ENCODE data around the gene TMEM154. TPM values are rescaled to one million over a fixed set of nuclear protein-coding genes. Genes with fewer than 3 reads are reported as not detected.
"Not testable (repeated sequence)": the region's sequence is repeated elsewhere in the genome, so short reads cannot be mapped to it uniquely, and the experiment has no call there.

The TMEM154 gene
- total and polyA plus RNA-seq, 7 experiments from 2014 or later = 21.3 to 46.8 (median 36.9) TPM

GRCh38 chr4:152664067-152664378, 15.8 kb downstream of the TMEM154 start:
- H3K4me3 ChIP-seq (ENCODE audit: low read length); H3K27me3 ChIP-seq (ENCODE audit: control insufficient read depth in 2 of 2, insufficient read depth in 2 of 2, low read length in 2 of 2); DNase-seq; ATAC-seq; H3K27ac ChIP-seq (ENCODE audit: low read depth, low read length); H3K36me3 ChIP-seq (ENCODE audit: control insufficient read depth in 2 of 3, insufficient read depth in 3 of 3, low read length in 3 of 3); H3K27me3 Mint-ChIP-seq; H3K9me3 ChIP-seq (ENCODE audit: control insufficient read depth in 2 of 3, low read length in 3 of 3); H3K4me1 ChIP-seq (ENCODE audit: control insufficient read depth in 2 of 2, insufficient read depth in 2 of 2, low read length in 2 of 2): not testable (repeated sequence)
- intact Hi-C loops (cut with micrococcal nuclease) = loop anchor here in 1 of 2 donors (2.0 kb wide), 1 partner anchor 15 kb away; the partner anchor contains the start of gene TMEM154
- Mint-ChIP-seq H3K9me3 (peaks cover 0 to 24% (median 7%) of the 10 kb centered on the region in 11 donors), H3K27ac (peak overlapping the region in 3 of 9 donors; percentile 34 to 61 (median 48)), H3K36me3 (peaks cover 17 to 62% (median 44%) of the 10 kb centered on the region in 5 donors), H3K4me3 (peak overlapping the region in 1 of 10 donors; percentile 19), H3K4me1 (peaks cover 27 to 51% (median 45%) of the 10 kb centered on the region in 7 donors)
- POLR2A ChIA-PET = interaction anchor here (1.6 kb wide), 1 partner anchor 16 kb away, joined by 4 read pairs; the partner anchor contains the start of gene TMEM154
- CTCF ChIA-PET = interaction anchor here (1.5 kb wide), 1 partner anchor 24 kb away, joined by 3 read pairs; no protein-coding TSS in a partner anchor

GRCh38 chr4:152663203-152664066, 16.4 kb downstream of the TMEM154 start:
- Histone ChIP-seq H3K27ac (ENCODE audit: low read depth, low read length) (no peak overlapping the region), H3K9me3 (ENCODE audit: control insufficient read depth in 2 of 3, low read length in 3 of 3) (no peaks in the 10 kb centered on the region), H3K36me3 (ENCODE audit: control insufficient read depth in 2 of 3, insufficient read depth in 3 of 3, low read length in 3 of 3) (no peaks in the 10 kb centered on the region), H3K27me3 (ENCODE audit: control insufficient read depth in 2 of 2, insufficient read depth in 2 of 2, low read length in 2 of 2) (no peaks in the 10 kb centered on the region), H3K4me3 (ENCODE audit: low read length) (no peak overlapping the region), H3K4me1 (ENCODE audit: control insufficient read depth in 2 of 2, insufficient read depth in 2 of 2, low read length in 2 of 2) (peaks cover 0 to 4% of the 10 kb centered on the region in 2 donors)
- no peak for DNase-seq
- ChIA-PET CTCF (interaction anchor here (1.5 kb wide), 1 partner anchor 23 kb away, joined by 3 read pairs; no protein-coding TSS in a partner anchor), POLR2A (interaction anchor here (1.6 kb wide), 1 partner anchor 16 kb away, joined by 4 read pairs; the partner anchor contains the start of gene TMEM154)
- H3K27ac Mint-ChIP-seq = peak overlapping the region in 6 of 9 donors; percentile 27 to 82 (median 41)
- intact Hi-C loops (cut with micrococcal nuclease) = loop anchor here in 1 of 2 donors (2.0 kb wide), 1 partner anchor 15 kb away; the partner anchor contains the start of gene TMEM154
- peak; percentile 68 for ATAC-seq
- peaks cover 27 to 51% (median 42%) of the 10 kb centered on the region in 7 donors for H3K4me1 Mint-ChIP-seq
- no peaks in the 10 kb centered on the region for H3K27me3 Mint-ChIP-seq
- peak overlapping the region in 2 of 10 donors; percentile 16 to 46 for H3K4me3 Mint-ChIP-seq
- H3K36me3 Mint-ChIP-seq = peaks cover 17 to 67% (median 47%) of the 10 kb centered on the region in 5 donors
- peaks cover 0 to 30% (median 12%) of the 10 kb centered on the region in 11 donors for H3K9me3 Mint-ChIP-seq

- no peaks in the 10 kb centered on the region for H3K27me3 Mint-ChIP-seq
- no peak overlapping the region for H3K4me3 ChIP-seq (ENCODE audit: low read length)
- H3K4me1 ChIP-seq (ENCODE audit: control insufficient read depth in 2 of 2, insufficient read depth in 2 of 2, low read length in 2 of 2) = peaks cover 0 to 4% of the 10 kb centered on the region in 2 donors
- no peaks in the 10 kb centered on the region for H3K36me3 ChIP-seq (ENCODE audit: control insufficient read depth in 2 of 3, insufficient read depth in 3 of 3, low read length in 3 of 3)
- ATAC-seq (no peak), DNase-seq (no peak)
- peak overlapping the region in 1 of 10 donors; percentile 55 for H3K4me3 Mint-ChIP-seq
- intact Hi-C loops (cut with micrococcal nuclease) = no loop called here
- peaks cover 7 to 47% (median 29%) of the 10 kb centered on the region in 11 donors for H3K9me3 Mint-ChIP-seq
- H3K27ac Mint-ChIP-seq = peak overlapping the region in 5 of 9 donors; percentile 12 to 74 (median 44)
- H3K9me3 ChIP-seq (ENCODE audit: control insufficient read depth in 2 of 3, low read length in 3 of 3) = peaks cover 0 to 9% (median 8%) of the 10 kb centered on the region in 3 experiments
- no peak overlapping the region for H3K27ac ChIP-seq (ENCODE audit: low read depth, low read length)
- no peaks in the 10 kb centered on the region for H3K27me3 ChIP-seq (ENCODE audit: control insufficient read depth in 2 of 2, insufficient read depth in 2 of 2, low read length in 2 of 2)
- ChIA-PET CTCF (interaction anchor here (0.6 kb wide), 1 partner anchor 36 kb away, joined by 3 read pairs; no protein-coding TSS in a partner anchor), POLR2A (interaction anchor here (0.6 kb wide), 1 partner anchor 55 kb away, joined by 4 read pairs; no protein-coding TSS in a partner anchor)
- peaks cover 26 to 44% (median 34%) of the 10 kb centered on the region in 7 donors for H3K4me1 Mint-ChIP-seq
- peaks cover 32 to 76% (median 64%) of the 10 kb centered on the region in 5 donors for H3K36me3 Mint-ChIP-seq
Observed at GRCh38 chr4:152661649-152662048, 18.1 kb downstream of the TMEM154 start.

GRCh38 chr4:152660526-152660925, 19.3 kb downstream of the TMEM154 start:
- ChIA-PET POLR2A (no interaction called here), CTCF (no interaction called here)
- Mint-ChIP-seq H3K36me3 (peaks cover 33 to 83% (median 65%) of the 10 kb centered on the region in 5 donors), H3K9me3 (peaks cover 8 to 56% (median 30%) of the 10 kb centered on the region in 11 donors), H3K4me1 (peaks cover 32 to 46% (median 38%) of the 10 kb centered on the region in 7 donors), H3K27ac (no peak overlapping the region), H3K4me3 (no peak overlapping the region), H3K27me3 (no peaks in the 10 kb centered on the region)
- Histone ChIP-seq H3K27me3 (ENCODE audit: control insufficient read depth in 2 of 2, insufficient read depth in 2 of 2, low read length in 2 of 2) (no peaks in the 10 kb centered on the region), H3K36me3 (ENCODE audit: control insufficient read depth in 2 of 3, insufficient read depth in 3 of 3, low read length in 3 of 3) (no peaks in the 10 kb centered on the region), H3K27ac (ENCODE audit: low read depth, low read length) (no peak overlapping the region), H3K4me1 (ENCODE audit: control insufficient read depth in 2 of 2, insufficient read depth in 2 of 2, low read length in 2 of 2) (peaks cover 0 to 4% of the 10 kb centered on the region in 2 donors), H3K9me3 (ENCODE audit: control insufficient read depth in 2 of 3, low read length in 3 of 3) (peaks cover 0 to 12% (median 9%) of the 10 kb centered on the region in 3 experiments), H3K4me3 (ENCODE audit: low read length) (no peak overlapping the region)
- intact Hi-C loops (cut with micrococcal nuclease) = no loop called here
- ATAC-seq (no peak), DNase-seq (no peak)

- H3K36me3 Mint-ChIP-seq = peaks cover 35 to 85% (median 68%) of the 10 kb centered on the region in 5 donors
- no peak overlapping the region for H3K27ac Mint-ChIP-seq
- no peak for DNase-seq
- no peaks in the 10 kb centered on the region for H3K27me3 Mint-ChIP-seq
- H3K4me1 Mint-ChIP-seq = peaks cover 34 to 47% (median 39%) of the 10 kb centered on the region in 7 donors
- ChIA-PET POLR2A (no interaction called here), CTCF (no interaction called here)
- Histone ChIP-seq H3K9me3 (ENCODE audit: control insufficient read depth in 2 of 3, low read length in 3 of 3) (peaks cover 0 to 12% (median 9%) of the 10 kb centered on the region in 3 experiments), H3K4me3 (ENCODE audit: low read length) (no peak overlapping the region), H3K27me3 (ENCODE audit: control insufficient read depth in 2 of 2, insufficient read depth in 2 of 2, low read length in 2 of 2) (no peaks in the 10 kb centered on the region), H3K36me3 (ENCODE audit: control insufficient read depth in 2 of 3, insufficient read depth in 3 of 3, low read length in 3 of 3) (no peaks in the 10 kb centered on the region), H3K4me1 (ENCODE audit: control insufficient read depth in 2 of 2, insufficient read depth in 2 of 2, low read length in 2 of 2) (peaks cover 0 to 4% of the 10 kb centered on the region in 2 donors), H3K27ac (ENCODE audit: low read depth, low read length) (no peak overlapping the region)
- no peak for ATAC-seq
- H3K4me3 Mint-ChIP-seq = peak overlapping the region in 1 of 10 donors; percentile 4
- H3K9me3 Mint-ChIP-seq = peaks cover 8 to 56% (median 30%) of the 10 kb centered on the region in 11 donors
- intact Hi-C loops (cut with micrococcal nuclease) = no loop called here
Observed at GRCh38 chr4:152659806-152660205, 20.0 kb downstream of the TMEM154 start.

- peaks cover 0 to 4% of the 10 kb centered on the region in 2 donors for H3K4me1 ChIP-seq (ENCODE audit: control insufficient read depth in 2 of 2, insufficient read depth in 2 of 2, low read length in 2 of 2)
- no peaks in the 10 kb centered on the region for H3K27me3 ChIP-seq (ENCODE audit: control insufficient read depth in 2 of 2, insufficient read depth in 2 of 2, low read length in 2 of 2)
- H3K4me3 ChIP-seq (ENCODE audit: low read length) = no peak overlapping the region
- H3K9me3 ChIP-seq (ENCODE audit: control insufficient read depth in 2 of 3, low read length in 3 of 3) = peaks cover 0 to 12% (median 9%) of the 10 kb centered on the region in 3 experiments
- Mint-ChIP-seq H3K27ac (no peak overlapping the region), H3K4me3 (no peak overlapping the region), H3K36me3 (peaks cover 29 to 73% (median 60%) of the 10 kb centered on the region in 5 donors), H3K27me3 (no peaks in the 10 kb centered on the region), H3K9me3 (peaks cover 8 to 56% (median 30%) of the 10 kb centered on the region in 11 donors), H3K4me1 (peaks cover 20 to 35% (median 26%) of the 10 kb centered on the region in 7 donors)
- DNase-seq (no peak), ATAC-seq (no peak)
- ChIA-PET CTCF (no interaction called here), POLR2A (no interaction called here)
- no peak overlapping the region for H3K27ac ChIP-seq (ENCODE audit: low read depth, low read length)
- H3K36me3 ChIP-seq (ENCODE audit: control insufficient read depth in 2 of 3, insufficient read depth in 3 of 3, low read length in 3 of 3) = no peaks in the 10 kb centered on the region
- intact Hi-C loops (cut with micrococcal nuclease) = no loop called here
Observed at GRCh38 chr4:152657657-152658056, 22.1 kb downstream of the TMEM154 start.

Data from naive thymus-derived CD4-positive, alpha-beta T cell (primary cell).